ENCODE results near the gene C2CD2.

The C2CD2 gene

DNA sequence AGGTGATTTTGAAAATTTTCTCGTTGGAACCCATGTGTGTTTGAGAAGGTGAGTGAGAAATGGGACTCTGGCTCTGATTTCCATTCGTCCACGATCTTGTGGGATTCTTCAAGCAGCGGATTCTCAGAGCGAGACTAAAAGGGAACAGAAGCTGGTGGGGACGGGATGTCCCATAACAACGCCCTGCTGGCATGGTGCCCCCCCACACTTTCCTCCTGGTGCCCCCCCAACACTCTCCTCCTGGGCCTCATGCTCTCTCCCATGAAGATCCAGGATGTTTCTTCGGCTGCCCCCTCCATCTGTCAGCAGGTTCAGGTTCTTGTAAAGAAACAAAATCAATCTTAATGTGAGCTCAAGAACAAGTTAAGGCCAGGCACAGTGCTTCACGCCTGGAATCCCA, 103.7 kb downstream of the C2CD2 start:
- Histone ChIP-seq H3K4me1 (ENCODE audit: control insufficient read depth, low read length) (peaks cover 10% of the 10 kb centered on the region), H4K20me1 (ENCODE audit: control insufficient read depth, insufficient read depth, low read depth, low read length) (no peaks in the 10 kb centered on the region), H3K79me2 (ENCODE audit: control insufficient read depth, low read length) (peaks cover 6% of the 10 kb centered on the region; the same call in 1 of the 2 replicates), H3K4me3 (ENCODE audit: low read length) (no peak overlapping the region), H3K9me2 (replicated peaks; ENCODE audit: control insufficient read depth, low read length) (no peaks in the 10 kb centered on the region), H3K9me3 (ENCODE audit: control insufficient read depth, insufficient read depth, low read length) (no peaks in the 10 kb centered on the region), H3K36me3 (ENCODE audit: control insufficient read depth, low read length) (peaks cover 92% of the 10 kb centered on the region), H3K27me3 (ENCODE audit: control insufficient read depth, low read length) (no peaks in the 10 kb centered on the region), H3K4me2 (ENCODE audit: low read length) (no peak overlapping the region), H3K27ac (ENCODE audit: low read depth, low read length) (no peak overlapping the region), H3F3A (ENCODE audit: control insufficient read depth, insufficient read depth) (no peaks in the 10 kb centered on the region)
- TF ChIP-seq, protein P1, sequence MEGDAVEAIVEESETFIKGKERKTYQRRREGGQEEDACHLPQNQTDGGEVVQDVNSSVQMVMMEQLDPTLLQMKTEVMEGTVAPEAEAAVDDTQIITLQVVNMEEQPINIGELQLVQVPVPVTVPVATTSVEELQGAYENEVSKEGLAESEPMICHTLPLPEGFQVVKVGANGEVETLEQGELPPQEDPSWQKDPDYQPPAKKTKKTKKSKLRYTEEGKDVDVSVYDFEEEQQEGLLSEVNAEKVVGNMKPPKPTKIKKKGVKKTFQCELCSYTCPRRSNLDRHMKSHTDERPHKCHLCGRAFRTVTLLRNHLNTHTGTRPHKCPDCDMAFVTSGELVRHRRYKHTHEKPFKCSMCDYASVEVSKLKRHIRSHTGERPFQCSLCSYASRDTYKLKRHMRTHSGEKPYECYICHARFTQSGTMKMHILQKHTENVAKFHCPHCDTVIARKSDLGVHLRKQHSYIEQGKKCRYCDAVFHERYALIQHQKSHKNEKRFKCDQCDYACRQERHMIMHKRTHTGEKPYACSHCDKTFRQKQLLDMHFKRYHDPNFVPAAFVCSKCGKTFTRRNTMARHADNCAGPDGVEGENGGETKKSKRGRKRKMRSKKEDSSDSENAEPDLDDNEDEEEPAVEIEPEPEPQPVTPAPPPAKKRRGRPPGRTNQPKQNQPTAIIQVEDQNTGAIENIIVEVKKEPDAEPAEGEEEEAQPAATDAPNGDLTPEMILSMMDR (IDR thresholded peaks at IDR 0.05; ENCODE audit: low read depth, low read length, poor library complexity, severe bottlenecking), result no peak
- no peak for TF ChIP-seq EZH2phosphoT487 (IDR thresholded peaks at IDR 0.05; ENCODE audit: borderline replicate concordance, low read length)

DNA sequence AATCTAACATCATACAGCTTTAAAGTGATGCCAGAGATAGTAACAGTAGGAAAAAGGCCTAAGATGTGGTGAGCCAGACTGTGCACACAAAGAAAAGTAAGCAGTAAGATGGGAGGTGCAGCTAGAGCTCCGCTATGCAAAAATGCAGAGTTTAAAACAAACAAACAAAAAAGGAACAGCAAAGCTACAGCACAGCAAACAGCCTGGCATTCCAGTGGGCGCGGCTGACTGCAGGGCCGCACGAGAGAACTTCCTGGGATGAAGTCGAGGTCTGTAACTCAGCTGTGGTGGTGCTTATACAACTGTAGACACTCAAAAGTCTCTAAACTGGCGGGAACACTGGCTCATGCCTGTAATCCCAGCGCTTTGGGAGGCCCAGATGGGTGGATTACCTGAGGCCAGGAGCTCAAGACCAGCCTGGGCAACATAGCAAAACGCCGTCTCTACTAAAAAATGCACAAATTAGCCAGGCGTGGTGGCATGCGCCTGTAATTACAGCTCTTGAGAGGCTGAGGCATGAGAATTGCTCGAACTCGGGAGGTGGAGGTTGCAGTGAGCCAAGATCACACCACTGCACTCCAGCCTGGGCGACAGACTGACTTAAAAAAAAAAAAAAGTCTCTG, 104.7 kb downstream of the C2CD2 start:
- H3K27ac ChIP-seq (ENCODE audit: low read depth, low read length), result no peak overlapping the region

DNA sequence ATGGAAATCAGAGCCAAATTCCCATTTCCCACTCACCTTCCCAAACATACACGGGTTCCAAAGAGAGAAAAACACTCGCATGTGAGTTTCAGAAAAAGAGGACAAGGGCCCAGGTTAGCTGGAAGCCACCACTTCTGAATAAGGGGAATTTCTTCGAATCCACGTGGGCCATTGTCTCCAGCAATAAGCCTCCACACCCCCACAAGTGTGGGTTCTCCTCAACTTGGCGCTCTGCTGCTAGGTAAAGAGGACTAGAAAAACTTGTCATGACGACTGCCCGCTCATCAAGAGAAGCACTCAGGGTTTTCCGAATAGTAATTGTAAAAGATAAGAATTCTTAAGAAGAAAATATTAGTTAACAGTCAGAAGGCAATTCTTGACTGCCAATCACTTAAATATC, 105.3 kb downstream of the C2CD2 start:
- H3K4me3 ChIP-seq (ENCODE audit: low read length), result no peak overlapping the region
- H3K9me3 ChIP-seq (ENCODE audit: control insufficient read depth, insufficient read depth, low read length), result no peaks in the 10 kb centered on the region
- H3K27me3 ChIP-seq (ENCODE audit: control insufficient read depth, low read length), result no peaks in the 10 kb centered on the region
- peaks cover 6% of the 10 kb centered on the region; the same call in 1 of the 2 replicates for H3K79me2 ChIP-seq (ENCODE audit: control insufficient read depth, low read length)
- peaks cover 84% of the 10 kb centered on the region for H3K36me3 ChIP-seq (ENCODE audit: control insufficient read depth, low read length)
- no peaks in the 10 kb centered on the region for H3K9me2 ChIP-seq (replicated peaks; ENCODE audit: control insufficient read depth, low read length)
- H3K4me2 ChIP-seq (ENCODE audit: low read length), result no peak overlapping the region
- no peaks in the 10 kb centered on the region for H4K20me1 ChIP-seq (ENCODE audit: control insufficient read depth, insufficient read depth, low read depth, low read length)
- no peak overlapping the region for H3K27ac ChIP-seq (ENCODE audit: low read depth, low read length)
- no peak for TF ChIP-seq EZH2phosphoT487 (IDR thresholded peaks at IDR 0.05; ENCODE audit: borderline replicate concordance, low read length)
- TF ChIP-seq, protein P1 (IDR thresholded peaks at IDR 0.05; ENCODE audit: low read depth, low read length, poor library complexity, severe bottlenecking), result no peak
- H3K4me1 ChIP-seq (ENCODE audit: control insufficient read depth, low read length), result peaks cover 25% of the 10 kb centered on the region
- peaks cover 4% of the 10 kb centered on the region; the same call in 1 of the 2 replicates for H3F3A ChIP-seq (ENCODE audit: control insufficient read depth, insufficient read depth)

More for the DNA sequence above, 104.7 kb downstream of the C2CD2 start:
- Histone ChIP-seq H3K79me2 (ENCODE audit: control insufficient read depth, low read length) (peaks cover 6% of the 10 kb centered on the region; the same call in 1 of the 2 replicates), H3K4me3 (ENCODE audit: low read length) (no peak overlapping the region), H3K27me3 (ENCODE audit: control insufficient read depth, low read length) (no peaks in the 10 kb centered on the region), H3F3A (ENCODE audit: control insufficient read depth, insufficient read depth) (peaks cover under 1% of the 10 kb centered on the region; the same call in 1 of the 2 replicates), H3K4me1 (ENCODE audit: control insufficient read depth, low read length) (peaks cover 20% of the 10 kb centered on the region), H3K9me2 (replicated peaks; ENCODE audit: control insufficient read depth, low read length) (no peaks in the 10 kb centered on the region), H3K4me2 (ENCODE audit: low read length) (no peak overlapping the region), H3K36me3 (ENCODE audit: control insufficient read depth, low read length) (peaks cover 84% of the 10 kb centered on the region), H3K9me3 (ENCODE audit: control insufficient read depth, insufficient read depth, low read length) (no peaks in the 10 kb centered on the region), H4K20me1 (ENCODE audit: control insufficient read depth, insufficient read depth, low read depth, low read length) (no peaks in the 10 kb centered on the region)
- TF ChIP-seq, protein P1 (IDR thresholded peaks at IDR 0.05; ENCODE audit: low read depth, low read length, poor library complexity, severe bottlenecking), result no peak
- no peak for TF ChIP-seq EZH2phosphoT487 (IDR thresholded peaks at IDR 0.05; ENCODE audit: borderline replicate concordance, low read length)
